GM20431 (cell line): ENCODE data around the gene NPM1.

Source experiments
- in situ Hi-C: fragments of 300-500 bp; cut with MseI, MboI; formaldehyde crosslinking; loops from one replicate; pipeline ENCODE4 v1.15.0; 2020; ENCODE audit warnings: low sequenced_read_pairs; ENCODE audit not compliant: unreplicated experiment

NPM1 gene

DNA sequence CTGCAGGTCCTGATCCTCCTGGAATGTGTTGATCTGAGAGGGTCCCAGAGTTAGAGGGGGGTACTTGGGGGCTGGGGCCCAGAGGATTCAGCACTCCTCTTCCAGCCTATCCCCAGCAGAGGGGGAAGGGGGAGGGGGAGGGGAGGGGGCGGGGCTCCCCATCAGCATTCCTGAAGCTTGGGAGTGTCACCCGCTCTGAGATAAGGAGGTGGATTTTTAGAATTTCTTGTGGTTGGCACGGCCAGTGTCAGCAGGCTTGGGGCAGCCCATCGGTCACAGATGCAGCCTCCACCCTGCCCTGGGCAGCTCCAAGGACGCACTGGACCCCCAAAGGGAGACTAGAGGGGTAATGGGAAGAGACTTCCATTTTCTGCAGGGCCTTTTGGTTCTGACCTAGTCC lies 37.1 kb downstream of the NPM1 start:
- in situ Hi-C loops: loop anchor here (25.0 kb wide), 1 partner anchor 613 kb away; no protein-coding TSS in a partner anchor

- in situ Hi-C loops: no loop called here
Measured at GRCh38 chr5:171425596-171426244, 38.1 kb downstream of the NPM1 start.

- in situ Hi-C loops: no loop called here
Measured at GRCh38 chr5:171426266-171426665, 38.6 kb downstream of the NPM1 start.

DNA sequence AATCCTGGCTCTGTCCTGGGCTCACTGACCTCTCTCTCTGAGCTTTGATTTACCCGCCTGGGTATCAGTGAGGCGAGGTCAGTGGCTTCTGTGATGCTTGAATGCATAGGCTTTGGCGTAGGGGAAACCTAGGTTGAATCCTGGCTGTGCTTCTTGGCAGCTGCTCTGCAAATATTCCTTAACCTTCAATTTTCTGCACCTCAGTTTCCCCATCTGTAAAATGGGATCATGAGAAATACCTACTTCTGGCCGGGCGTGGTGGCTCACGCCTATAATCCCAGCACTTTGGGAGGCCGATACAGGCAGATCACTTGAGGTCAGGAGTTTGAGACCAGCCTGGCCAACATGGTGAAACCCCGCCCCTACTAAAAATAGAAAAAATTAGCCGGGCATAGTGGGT lies 39.0 kb downstream of the NPM1 start:
- in situ Hi-C loops: no loop called here

DNA sequence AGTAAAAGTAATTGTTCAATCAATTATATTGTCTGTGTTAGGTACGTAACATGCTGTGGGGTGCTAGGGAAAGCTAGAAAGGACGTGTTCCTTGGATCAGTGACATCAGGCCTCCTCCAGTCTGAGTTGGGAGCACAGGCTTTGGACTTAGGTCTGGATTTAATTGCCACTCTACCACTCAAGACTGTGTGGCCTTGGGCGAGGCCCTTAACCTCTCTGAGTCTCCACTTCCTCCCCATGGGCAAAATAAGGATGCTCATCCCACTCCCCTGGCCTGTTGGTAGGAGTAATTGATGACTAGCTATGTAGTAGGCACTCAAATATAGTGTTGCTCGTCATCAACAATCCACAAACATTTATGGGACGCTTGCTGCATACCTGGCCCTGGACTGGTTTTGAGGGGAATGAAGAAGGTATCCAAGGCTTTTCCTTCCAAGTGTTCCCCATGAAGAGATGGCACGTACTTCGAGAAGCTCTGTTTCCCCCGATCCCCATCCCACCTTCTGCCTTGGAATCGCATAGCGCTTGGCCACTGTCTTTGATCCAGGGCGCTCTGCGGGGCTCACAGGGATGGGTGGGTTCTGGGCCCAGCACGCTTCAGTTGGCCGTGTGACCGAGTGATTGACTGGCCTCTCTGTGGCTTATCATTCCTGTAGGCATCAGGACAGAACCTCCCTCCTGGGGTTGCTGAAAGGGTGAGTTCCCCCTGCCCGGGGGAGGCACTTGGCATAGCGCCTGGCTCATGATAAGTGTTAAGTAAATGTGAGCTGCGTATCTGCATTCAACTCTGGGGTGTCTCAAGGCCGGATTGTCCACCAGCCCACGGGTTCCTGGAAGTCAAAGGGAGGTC lies 39.9 kb downstream of the NPM1 start:
- in situ Hi-C loops: no loop called here

- in situ Hi-C loops: no loop called here
Measured at GRCh38 chr5:171428168-171428696, 40.6 kb downstream of the NPM1 start.

DNA sequence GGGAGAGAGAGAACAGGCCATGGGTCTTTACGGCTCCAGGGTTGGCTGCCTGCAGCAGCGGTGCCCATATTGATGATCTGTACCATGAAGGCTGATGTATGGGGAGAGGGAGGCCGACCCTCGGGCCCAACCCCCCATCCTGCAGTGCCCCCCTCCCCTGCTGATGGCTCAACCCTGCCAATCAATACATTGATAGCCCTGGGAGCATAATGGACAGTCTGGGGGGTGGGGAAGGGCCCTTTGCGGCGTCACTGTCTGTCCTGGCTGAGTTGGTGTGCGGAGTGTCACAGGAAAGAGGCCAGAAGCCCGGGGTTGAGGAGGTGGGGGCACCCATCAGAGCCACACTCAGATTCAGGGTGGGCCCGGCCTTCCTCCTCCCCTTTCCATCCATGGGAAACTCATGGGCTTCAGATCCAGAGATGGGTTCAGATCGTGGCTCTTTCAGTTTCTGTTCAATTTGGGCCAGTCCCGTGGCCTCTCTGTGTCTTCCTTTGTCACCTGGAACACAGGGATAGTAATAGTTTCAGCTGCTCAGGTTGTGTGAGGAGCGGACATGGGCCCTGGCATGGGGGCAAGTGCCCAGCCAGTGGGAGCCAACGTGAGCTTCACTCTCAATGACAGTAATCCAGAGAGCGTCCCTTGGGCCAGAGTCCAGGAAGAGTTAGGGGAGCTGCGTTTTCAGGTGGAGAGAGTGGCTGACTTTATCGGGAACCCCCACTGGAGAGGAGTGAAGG lies 41.3 kb downstream of the NPM1 start:
- in situ Hi-C loops: no loop called here

DNA sequence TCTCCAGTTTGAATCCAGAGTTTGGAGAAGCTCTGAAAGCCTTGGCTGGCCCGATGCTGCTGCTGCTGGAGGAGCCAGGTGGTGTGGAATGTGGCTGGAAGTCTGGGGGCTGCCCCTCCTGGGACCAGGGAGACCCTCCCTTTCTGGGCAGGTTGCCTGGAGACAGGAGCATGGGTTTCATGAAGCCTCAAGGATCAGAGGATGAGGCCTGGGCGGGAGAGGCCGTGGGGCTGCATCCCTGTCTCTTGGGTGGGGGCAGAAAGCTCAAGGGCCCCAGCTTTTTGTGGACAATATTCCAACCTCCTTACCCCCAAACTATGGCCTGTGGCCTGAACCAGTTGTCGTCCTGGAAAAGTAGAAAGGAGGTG lies 41.9 kb downstream of the NPM1 start:
- in situ Hi-C loops: no loop called here

DNA sequence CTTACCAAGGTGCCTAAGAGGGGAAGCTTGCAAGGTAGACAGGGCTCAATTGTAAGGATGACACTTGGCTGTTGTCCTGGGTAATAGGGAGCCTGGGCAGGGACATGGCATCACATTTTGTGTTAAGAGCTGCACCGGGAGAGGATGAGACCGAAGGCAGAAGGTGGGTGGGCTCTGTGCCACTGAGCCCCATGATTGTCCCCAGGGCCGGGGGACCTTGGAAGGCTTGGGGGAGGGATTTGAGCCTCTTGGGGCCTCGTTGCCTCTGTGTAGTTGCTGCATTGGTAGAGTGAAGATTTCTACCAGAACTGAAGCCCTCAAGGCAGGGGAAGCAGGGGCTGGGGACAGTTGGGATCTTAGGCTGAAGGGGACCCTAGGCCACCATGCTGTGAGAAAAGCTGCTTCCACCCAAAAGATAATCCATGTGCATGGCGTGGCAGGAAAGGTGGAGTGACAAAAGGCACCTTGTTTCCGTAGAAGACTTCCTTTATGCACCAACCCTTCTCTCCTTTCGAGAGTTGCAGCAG lies 43.7 kb downstream of the NPM1 start:
- in situ Hi-C loops: no loop called here

- in situ Hi-C loops: no loop called here
Measured at GRCh38 chr5:171432076-171432475, 44.4 kb downstream of the NPM1 start.

DNA sequence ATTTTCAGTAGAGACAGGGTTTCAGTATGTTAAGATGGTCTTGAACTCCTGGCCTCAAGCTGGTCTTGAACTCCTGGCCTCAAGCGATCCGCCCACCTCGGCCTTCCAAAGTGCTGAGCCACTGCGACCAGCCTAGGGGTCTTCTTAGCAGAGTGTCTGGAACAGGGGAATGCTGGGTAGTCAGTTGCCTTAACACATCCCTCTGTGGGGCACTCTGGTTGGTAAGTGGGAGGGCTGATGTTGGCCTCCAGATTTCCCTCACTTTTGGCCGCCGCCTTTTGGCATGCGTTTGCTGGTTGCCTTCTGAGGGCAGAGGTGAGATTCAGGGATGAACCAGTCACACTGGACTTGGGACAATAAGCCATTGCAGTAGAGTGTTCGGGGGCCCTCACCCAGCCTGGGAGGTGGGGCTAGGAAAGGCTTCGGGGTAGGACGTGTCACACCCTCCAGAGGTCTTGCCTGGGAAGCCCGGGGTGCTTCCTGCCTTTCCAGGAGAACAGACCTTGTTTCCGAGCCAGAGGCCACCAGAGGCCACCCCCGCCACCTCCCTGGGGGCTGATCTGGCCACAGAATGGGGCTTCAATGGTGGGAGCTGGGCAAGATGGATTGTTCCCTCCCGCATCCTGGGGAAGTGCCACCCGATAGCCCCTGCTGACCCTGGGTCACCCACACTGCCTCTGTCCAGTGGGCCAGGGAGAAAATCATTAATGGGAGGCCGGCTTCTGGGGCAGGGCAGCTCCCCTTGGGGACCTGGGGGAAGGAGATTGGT lies 45.1 kb downstream of the NPM1 start:
- in situ Hi-C loops: no loop called here

- in situ Hi-C loops: no loop called here
Measured at GRCh38 chr5:171433352-171433698, 45.7 kb downstream of the NPM1 start.

DNA sequence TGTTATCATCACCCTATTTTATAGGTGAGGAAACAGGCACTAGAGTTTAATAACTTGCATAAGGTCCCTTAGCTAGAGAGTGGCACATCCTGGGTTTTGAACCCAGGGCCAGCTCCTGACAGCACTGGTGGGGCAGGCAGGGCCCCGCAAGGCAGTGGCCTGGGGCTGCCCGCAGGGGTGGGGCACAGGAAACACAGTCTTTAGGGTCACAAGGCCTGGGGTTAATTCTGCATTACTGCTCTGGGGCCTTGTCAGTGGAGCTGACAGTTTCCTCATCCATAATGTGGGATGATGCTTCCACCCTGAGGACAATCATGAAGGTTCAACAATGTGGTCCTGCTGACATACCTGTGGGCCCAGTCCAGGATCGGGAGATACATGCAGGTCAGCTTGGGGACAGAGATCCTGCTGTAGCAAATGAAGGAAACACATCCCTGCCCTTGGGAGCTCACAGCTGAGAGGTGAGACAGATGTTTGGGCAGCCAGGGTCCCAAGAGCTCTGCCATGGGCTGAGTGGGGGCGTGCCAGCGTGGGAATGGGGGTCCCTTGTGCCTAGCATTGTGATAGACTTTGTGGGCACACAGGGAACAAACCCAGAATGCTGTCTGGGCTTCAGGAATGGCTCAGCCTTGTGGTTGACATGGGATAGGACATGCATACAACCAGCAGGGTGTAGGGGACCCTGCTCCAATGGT lies 46.5 kb downstream of the NPM1 start:
- in situ Hi-C loops: no loop called here

- in situ Hi-C loops: no loop called here
Measured at GRCh38 chr5:171434874-171435273, 47.2 kb downstream of the NPM1 start.

GRCh38 chr5:171435908-171436307 lies 48.3 kb downstream of the NPM1 start:
- in situ Hi-C loops: no loop called here

DNA sequence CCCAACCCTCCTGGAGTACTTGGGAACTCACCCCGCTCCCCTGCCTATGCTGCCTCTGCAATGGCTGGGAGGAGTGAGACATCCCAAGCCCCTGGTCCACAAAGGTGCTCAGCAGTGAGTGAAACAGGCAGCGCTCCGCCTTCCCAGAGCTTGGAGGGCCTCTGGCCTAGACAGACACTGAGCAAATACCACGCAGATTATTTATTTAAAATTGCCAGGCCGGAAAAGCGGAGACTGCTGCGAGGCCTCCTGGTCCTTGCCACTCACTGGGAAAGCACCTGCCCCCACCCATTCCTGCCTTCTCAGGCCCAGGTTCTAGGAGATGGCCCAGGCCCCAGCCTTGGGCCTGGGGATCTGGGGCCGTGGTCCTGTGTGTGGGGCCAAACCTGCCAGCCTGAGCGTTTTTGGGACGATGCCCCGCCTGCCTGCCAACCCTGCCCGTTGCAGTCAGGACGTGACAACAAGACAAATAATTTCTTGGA lies 49.2 kb downstream of the NPM1 start:
- in situ Hi-C loops: no loop called here

DNA sequence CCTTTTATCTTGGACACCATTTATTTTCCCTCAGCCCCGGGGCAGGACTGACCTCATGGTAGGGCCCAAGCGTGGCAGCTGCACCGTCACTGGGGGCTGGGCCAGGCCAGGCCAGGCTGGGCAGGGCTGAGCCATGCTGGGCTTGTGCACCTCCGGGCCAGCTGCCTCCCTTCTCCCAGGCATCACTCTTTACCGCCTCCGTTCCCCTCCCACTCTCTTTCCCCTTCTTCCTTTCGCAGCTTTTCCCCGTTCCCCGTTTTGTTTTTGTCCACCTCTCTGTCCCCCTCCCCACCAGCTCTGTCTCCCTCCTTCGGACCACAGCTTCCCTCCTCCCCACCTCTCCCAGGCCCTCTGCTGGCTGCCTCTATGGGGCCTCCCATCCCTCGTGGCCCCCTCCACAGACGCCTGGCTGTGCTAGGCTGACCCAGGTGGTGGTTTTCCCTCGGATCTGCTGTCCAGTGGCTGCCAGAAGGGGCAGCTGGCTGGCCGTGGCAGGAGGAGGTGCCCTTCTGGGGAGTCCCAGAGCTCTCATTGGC lies 49.7 kb downstream of the NPM1 start:
- in situ Hi-C loops: no loop called here

- in situ Hi-C loops: no loop called here
Measured at GRCh38 chr5:171438738-171439137, 51.1 kb downstream of the NPM1 start.

GRCh38 chr5:171441246-171441791 lies 53.7 kb downstream of the NPM1 start:
- in situ Hi-C loops: no loop called here
